Measurements from ENCODE around the gene PCGF1.
"Not testable (repeated sequence)": the region's sequence is repeated elsewhere in the genome, so short reads cannot be mapped to it uniquely, and the experiment has no call there.

Gene PCGF1

DNA sequence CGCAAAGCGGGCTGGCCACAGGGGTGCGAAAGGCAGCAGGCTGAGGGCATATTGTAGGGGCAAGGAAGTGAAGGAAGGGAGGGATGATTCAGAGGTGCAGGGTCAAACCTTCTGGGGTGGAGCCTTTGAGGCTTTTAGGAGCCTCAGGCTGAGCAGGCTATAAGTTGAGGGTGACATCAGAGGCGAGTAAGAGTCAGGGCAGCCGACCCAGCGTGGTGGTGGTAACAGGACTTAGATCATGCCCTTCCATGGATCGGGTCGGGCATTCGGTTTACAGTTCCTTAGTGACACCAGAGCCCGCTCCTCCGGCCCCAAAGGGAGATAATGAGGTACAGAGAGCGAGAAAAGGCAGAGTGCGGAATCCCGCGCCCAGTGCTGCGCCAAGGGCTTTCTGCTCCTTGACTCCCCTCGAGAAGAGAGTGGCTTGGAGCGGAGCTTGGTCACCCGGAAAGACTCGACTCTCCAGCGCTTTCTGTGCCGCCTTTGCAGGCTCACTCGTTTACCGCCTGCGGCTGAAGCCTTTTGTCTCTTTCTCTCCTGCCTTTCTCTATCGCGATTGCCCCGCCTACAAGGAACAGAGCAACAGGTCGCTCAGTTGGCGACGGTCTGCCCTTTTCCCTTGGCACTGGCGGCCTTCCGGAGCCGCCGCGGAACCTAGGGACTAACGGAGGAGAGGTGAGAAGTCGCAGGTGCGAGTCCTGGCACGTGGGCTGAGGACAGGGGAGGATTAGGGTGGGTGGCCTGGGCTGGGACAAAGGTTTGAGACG is 8.8 kb downstream of the PCGF1 start:
- no peak for DNase-seq

GRCh38 chr2:74497777-74498499 is 9.6 kb downstream of the PCGF1 start:
- DNase-seq, result no peak

- DNase-seq, result no peak
These were observed 10.3 kb downstream of the PCGF1 start for GRCh38 chr2:74496997-74497776.

GRCh38 chr2:74495440-74495839 is 12.1 kb downstream of the PCGF1 start:
- no peak for DNase-seq

DNA sequence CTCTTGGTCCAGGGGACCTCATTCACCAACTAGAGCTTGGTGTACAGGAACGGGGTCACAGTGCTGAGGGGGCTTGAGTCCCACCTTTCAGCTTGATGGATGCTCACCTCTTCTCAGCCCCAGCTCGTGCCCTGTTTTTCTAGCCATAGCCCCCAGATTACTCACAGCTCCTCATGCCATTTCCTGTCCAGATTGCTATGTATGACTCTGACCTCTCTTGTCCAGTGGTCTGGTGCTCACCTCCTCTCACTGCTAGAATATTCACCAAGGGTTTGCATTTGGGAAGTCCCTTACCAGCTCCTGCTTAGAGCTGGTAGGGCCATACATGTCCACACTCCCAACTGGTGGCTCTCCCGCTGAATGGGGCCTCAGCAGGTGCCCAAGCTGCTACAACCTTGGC is 13.9 kb downstream of the PCGF1 start:
- no peak for DNase-seq

DNA sequence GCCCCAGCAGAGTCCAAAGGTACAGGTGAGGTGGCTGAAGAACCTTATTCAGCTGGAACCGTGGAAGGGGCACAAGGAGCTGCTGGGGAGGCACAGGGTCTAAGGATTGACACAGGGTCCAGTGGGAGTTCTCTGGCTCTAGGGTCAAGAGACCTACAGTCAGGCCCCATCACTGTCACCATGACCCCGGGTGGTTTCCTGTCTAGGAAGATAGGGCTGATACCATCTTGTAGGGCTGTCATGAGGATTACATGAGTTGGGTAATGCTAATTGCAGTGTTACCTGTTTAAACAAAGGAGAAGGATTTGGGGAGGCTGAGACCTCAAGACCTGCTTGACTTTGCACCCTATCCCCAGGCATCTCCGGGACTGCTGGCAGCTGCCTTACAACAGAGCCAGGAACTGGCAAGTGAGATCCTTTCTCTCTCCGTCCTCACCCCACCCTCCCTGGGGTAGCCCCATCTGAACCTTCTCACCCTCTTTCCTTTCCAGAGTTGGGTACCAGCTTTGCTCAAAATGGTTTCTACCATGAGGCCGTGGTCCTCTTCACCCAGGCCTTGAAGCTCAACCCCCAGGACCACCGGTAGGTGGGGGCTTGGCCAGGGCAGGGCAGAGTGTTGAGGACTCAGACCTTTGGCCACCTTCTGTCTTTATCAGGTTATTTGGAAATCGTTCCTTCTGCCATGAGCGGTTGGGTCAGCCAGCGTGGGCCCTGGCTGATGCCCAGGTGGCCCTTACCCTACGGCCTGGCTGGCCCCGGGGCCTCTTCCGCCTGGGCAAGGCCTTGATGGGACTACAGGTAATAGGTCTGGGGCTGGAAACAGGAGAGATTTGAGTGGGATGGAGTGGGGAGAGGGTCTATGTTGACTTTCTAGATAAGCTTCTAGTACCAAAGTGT is 15.6 kb downstream of the PCGF1 start:
- no peak for DNase-seq

DNA sequence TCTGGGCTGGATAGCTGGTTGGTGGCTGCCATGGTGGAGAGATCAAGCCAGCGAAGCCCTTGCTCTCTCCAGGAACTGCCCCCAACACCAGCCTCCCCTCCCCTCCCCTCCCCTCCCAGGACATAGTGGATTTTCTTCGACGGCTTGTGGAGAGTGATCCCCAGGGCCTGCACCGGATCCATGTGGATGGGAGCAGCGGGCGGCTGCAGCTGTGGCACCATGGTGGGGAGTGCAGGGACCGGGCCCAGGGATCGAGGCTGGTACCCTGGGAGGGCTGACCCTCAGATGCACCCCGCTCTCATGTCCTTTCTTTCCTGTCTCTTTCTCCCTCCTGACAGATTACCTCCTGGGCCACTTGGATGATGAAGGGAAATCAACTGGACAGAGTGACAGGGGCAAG is 17.6 kb downstream of the PCGF1 start:
- no peak for DNase-seq

DNA sequence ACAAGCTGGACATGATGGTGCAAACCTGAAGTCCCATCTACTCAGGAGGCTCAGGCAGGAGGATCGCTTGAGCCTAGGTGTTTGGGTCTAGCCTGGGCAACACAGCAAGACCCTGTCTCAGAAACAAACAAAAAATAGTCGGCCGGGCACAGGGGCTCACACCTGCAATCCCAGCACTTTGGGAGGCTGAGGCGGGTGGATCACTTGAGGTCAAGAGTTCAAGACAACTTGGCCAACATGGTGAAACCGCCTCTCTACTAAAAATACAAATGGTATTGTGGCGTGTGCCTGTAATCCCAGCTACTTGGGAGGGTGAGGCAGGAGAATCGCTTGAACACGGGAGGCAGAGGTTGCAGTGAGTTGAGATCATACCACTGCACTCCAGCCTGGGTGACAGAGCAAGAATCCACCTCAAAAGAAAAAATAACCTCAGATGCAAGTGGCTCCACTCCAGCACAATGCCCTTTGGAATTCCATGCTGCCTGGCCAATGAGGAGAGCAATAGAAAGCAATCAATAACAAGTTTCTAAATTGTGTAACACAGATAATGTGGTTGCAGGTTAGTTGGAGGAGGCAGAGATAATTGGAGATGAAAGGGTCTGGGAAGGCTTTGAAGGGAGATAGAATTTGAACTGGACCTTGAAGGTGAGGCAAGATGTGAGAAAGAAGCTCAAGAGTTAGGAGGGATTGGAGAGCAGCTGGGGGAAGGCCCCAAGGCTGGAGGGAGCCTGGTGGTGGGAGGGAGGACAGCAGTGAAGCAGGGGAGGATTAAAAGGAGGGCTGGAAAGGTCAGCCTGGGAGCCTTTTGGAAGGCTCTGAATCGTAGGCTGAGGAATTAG is 18.6 kb downstream of the PCGF1 start:
- no peak for DNase-seq

DNA sequence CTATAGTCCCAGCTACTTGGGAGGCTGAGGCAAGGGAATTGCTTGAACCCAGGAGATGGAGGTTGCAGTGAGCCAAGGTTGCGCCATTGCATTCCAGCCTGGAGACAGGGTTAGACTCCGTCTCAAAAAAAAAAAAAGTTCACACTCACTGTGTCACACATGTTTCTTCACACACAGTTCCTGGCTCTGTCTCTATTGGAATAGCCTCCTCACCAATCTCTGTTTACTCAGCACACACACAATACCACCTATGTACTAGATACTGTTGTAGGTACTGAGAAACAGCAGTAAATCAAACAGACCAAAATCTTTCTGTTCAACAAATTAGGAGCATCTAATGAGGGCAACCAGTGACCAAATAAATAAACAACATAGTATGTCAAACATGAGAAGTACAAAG is 21.4 kb downstream of the PCGF1 start:
- no peak for DNase-seq

- DNase-seq, result not testable (repeated sequence)
These were observed 23.8 kb downstream of the PCGF1 start for GRCh38 chr2:74483675-74484164.

- peak; percentile 90 for DNase-seq
These were observed 24.5 kb downstream of the PCGF1 start, which contains the start of the genes CCDC142 and TTC31 for GRCh38 chr2:74482801-74483674. TSS of gene CCDC142 (minus strand) at chr2:74482998. CDS start at chr2:74482837, 161 bp downstream. TSS of gene TTC31 (plus strand) at chr2:74483081. CDS start at chr2:74483096, 15 bp downstream.

GRCh38 chr2:74481961-74482800 is 25.3 kb downstream of the PCGF1 start:
- DNase-seq, result no peak

GRCh38 chr2:74481431-74481830 is 26.1 kb downstream of the PCGF1 start:
- no peak for DNase-seq

GRCh38 chr2:74474899-74475298 is 32.6 kb downstream of the PCGF1 start:
- no peak for DNase-seq

DNA sequence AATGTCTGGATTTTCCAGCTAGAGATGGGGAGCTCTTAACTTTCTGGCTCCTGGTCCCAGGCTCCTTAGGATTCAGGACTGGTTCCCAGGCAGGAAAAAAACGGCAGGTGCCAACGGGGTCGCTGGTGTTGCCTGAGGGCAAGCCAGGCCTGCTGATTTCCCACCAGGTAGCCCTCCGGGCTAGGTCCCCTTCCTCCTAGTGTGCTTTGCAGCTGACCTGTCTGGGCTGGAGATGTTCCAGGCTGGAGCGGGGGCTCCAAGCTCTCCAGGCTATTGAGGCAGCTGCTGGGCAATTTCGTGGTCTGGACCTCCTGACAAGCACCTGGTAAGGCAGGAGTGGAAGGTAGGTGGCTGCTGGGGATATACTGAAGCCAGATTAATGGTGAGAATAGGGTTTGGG is 33.0 kb downstream of the PCGF1 start:
- no peak for DNase-seq

- no peak for DNase-seq
These were observed 34.6 kb downstream of the PCGF1 start for GRCh38 chr2:74472945-74473258.

- DNase-seq, result peak; percentile 67
These were observed 35.2 kb downstream of the PCGF1 start, which contains the start of gene MRPL53 for GRCh38 chr2:74472086-74472944. TSS of gene MRPL53 (minus strand) at chr2:74472680. CDS start at chr2:74472660, 20 bp downstream.
